Peyer's patch (tissue), 4 donors: Measurements from ENCODE around the gene MLST8. TPM values are rescaled to one million over a fixed set of nuclear protein-coding genes. Genes with fewer than 3 reads are reported as not detected.

Experiments
- DNase-seq, 3 donors: peaks; one replicate each; pipeline ENCODE4 v3.0.0-alpha.2; 2017 to 2019
- H3K27ac ChIP-seq, 4 donors: fragments of 200-600 bp; sonication (generic); one replicate each; pipeline ENCODE4 v1.5.1; 2016 to 2019
- H3K27me3 ChIP-seq, 2 donors: fragments of 200-600 bp; sonication (generic); one replicate each; pipeline ENCODE4 v1.5.1; 2019
- H3K36me3 ChIP-seq, 3 donors: fragments of 200-600 bp; sonication (generic); one replicate each; pipeline ENCODE4 v1.5.1; 2016 to 2019
- H3K4me1 ChIP-seq, 4 donors: fragments of 200-600 bp; sonication (generic); one replicate each; pipeline ENCODE4 v1.5.1; 2016 to 2019
- H3K4me3 ChIP-seq, 4 donors: fragments of 200-600 bp; sonication (generic); 1 replicate in 3 of 4; 2 replicates in 1 of 4; pipeline ENCODE4 v1.5.1; 2016 to 2019; ENCODE audit warnings: mild to moderate bottlenecking in 1 of 4
- H3K9me3 ChIP-seq, 4 donors: fragments of 200-600 bp; sonication (generic); one replicate each; pipeline ENCODE4 v1.5.1; 2016 to 2019; ENCODE audit warnings: mild to moderate bottlenecking in 1 of 4
- POLR2A ChIP-seq, 2 donors: fragments of 450-650 bp; IDR thresholded peaks; one replicate each; pipeline ENCODE4 v1.5.1; 2017; ENCODE audit warnings: antibody characterized with exemption in 2 of 2, mild to moderate bottlenecking in 2 of 2, moderate library complexity in 2 of 2
- total RNA-seq, 4 donors: library from RNA; depleted of rRNA; stranded (reverse); fragments of >200 nt; gene quantifications; one replicate each; pipeline ENCODE4 v1.1.0, GENCODE V29; 2016
- TF ChIP-seq, protein P1 (sequence below), 6 experiments: fragments of 450-650 bp in 4 of 6; fragments of 200-600 bp in 2 of 6; sonication (generic) in 1 of 6; IDR thresholded peaks; one replicate each; pipeline ENCODE4 v1.5.1; 2017 to 2019; ENCODE audit warnings: antibody characterized with exemption in 6 of 6, mild to moderate bottlenecking in 3 of 6, moderate library complexity in 1 of 6

MLST8 gene
- total RNA-seq, 4 donors from 2014 or later = 45.7 to 95.7 (median 69.4) TPM

DNA sequence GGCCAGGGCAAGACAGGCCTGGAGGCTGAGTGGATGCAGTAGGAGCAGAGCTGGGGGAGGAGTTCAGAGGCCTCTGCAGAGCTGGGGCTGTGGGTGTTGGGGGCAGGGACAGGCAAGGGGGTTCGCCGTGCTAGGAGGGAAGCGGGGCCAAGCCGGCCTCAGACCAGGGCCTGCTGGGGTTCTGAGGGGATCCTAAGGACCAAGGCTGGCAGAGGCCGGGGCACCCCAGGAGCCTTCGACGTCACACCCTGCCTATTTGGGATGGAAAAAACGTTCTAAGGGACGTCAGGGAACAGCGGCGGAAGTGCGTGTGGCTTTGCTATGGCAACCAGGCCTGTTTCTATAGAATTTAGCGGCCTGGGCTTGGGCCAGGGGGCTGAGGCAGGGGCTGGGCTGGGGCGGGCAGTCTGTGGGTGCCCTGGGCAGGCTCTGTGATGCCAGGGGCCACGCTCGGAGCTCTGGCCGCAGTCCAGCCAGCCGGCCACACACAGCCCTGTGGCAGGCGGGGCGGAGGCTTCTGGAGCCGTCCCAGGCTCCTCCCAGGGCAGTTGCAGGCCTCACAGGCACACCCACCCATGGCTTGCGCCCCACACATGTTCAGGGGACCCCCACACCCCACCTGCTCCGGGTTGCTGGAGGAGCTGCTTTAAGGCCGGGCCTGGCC lies 45.9 kb upstream of the MLST8 start:
- peak overlapping the region; percentile 64 to 92 (median 80) for H3K27ac ChIP-seq
- no peaks in the 10 kb centered on the region for H3K36me3 ChIP-seq
- peak overlapping the region in 2 of 4 donors; percentile 26 to 34 for H3K4me3 ChIP-seq
- H3K27me3 ChIP-seq = no peaks in the 10 kb centered on the region
- H3K9me3 ChIP-seq = no peaks in the 10 kb centered on the region
- peaks cover 15 to 83% (median 22%) of the 10 kb centered on the region in 4 donors for H3K4me1 ChIP-seq
- DNase-seq = peak in 1 of 3 donors; percentile 67
- TF ChIP-seq, protein P1, sequence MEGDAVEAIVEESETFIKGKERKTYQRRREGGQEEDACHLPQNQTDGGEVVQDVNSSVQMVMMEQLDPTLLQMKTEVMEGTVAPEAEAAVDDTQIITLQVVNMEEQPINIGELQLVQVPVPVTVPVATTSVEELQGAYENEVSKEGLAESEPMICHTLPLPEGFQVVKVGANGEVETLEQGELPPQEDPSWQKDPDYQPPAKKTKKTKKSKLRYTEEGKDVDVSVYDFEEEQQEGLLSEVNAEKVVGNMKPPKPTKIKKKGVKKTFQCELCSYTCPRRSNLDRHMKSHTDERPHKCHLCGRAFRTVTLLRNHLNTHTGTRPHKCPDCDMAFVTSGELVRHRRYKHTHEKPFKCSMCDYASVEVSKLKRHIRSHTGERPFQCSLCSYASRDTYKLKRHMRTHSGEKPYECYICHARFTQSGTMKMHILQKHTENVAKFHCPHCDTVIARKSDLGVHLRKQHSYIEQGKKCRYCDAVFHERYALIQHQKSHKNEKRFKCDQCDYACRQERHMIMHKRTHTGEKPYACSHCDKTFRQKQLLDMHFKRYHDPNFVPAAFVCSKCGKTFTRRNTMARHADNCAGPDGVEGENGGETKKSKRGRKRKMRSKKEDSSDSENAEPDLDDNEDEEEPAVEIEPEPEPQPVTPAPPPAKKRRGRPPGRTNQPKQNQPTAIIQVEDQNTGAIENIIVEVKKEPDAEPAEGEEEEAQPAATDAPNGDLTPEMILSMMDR (IDR thresholded peaks at IDR 0.05) = no peak
- no peak for TF ChIP-seq POLR2A (IDR thresholded peaks at IDR 0.05)

DNA sequence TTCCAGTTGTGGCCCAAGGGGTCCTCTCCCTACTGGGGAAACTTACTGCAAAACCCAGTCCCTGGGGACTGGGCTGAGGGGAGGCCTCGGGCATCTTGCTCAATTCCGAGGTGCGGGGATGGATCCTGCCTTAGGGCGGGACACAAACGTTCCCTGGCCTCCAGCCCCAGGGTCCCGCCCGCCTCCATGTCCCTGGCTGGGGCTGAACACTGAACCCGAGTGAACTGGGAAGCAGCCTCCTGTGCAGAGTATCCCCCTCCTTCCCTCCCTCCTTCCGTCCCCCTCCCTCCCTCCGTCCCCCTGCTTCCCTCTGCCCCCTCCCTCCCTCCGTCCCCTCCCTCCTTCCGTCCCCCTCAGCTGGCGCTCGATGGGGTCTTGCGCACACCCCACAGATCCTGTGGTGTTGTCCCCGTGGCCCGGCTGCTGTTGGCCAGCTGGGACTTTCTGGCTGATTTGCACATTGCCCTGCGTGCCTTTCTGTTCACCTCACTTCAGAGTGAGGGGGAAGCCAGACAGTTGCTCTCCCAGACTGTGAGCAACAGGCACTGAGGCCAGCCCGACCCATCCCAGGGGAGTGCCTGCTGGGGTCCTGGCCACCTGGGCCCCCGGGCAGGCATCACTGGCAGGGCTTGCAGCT lies 44.2 kb upstream of the MLST8 start:
- Histone ChIP-seq H3K27ac (peak overlapping the region; percentile 53 to 78 (median 66)), H3K36me3 (peaks cover 0 to 4% (median 0%) of the 10 kb centered on the region in 3 donors)

DNA sequence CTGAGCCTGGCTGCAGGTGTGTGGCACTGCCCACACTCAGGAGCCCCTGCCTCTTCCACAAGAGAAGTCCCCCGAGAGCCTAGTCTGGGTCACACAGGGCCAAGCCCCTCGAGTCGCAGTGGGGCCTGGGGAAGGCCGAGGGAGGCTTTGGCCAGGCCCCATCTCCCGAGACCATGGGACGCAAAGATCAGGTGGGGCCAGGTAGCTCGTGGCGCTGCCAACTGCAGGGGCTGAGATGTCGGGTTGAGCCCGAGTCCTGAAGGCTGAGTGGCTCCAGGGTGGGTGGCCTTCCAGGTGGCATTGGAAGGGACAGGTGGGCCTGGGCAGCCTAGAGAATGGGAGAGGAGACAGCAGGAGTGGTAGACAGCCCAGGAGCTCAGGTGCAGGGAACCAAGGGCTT lies 43.3 kb upstream of the MLST8 start:
- no peak for DNase-seq
- H3K4me1 ChIP-seq = peaks cover 2 to 87% (median 21%) of the 10 kb centered on the region in 4 donors
- H3K36me3 ChIP-seq = peaks cover 0 to 7% (median 0%) of the 10 kb centered on the region in 3 donors
- H3K9me3 ChIP-seq = no peaks in the 10 kb centered on the region
- H3K27ac ChIP-seq = peak overlapping the region; percentile 53 to 94 (median 77)
- H3K27me3 ChIP-seq = no peaks in the 10 kb centered on the region
- TF ChIP-seq, protein P1 (IDR thresholded peaks at IDR 0.05) = no peak
- TF ChIP-seq POLR2A (IDR thresholded peaks at IDR 0.05) = no peak
- no peak overlapping the region for H3K4me3 ChIP-seq

More for the DNA sequence above, 44.2 kb upstream of the MLST8 start:
- Histone ChIP-seq H3K9me3 (no peaks in the 10 kb centered on the region), H3K4me1 (peaks cover 11 to 85% (median 22%) of the 10 kb centered on the region in 4 donors), H3K4me3 (no peak overlapping the region), H3K27me3 (no peaks in the 10 kb centered on the region)
- DNase-seq = peak in 2 of 3 donors; percentile 21 to 71
- TF ChIP-seq, protein P1 (IDR thresholded peaks at IDR 0.05) = no peak
- no peak for TF ChIP-seq POLR2A (IDR thresholded peaks at IDR 0.05)

DNA sequence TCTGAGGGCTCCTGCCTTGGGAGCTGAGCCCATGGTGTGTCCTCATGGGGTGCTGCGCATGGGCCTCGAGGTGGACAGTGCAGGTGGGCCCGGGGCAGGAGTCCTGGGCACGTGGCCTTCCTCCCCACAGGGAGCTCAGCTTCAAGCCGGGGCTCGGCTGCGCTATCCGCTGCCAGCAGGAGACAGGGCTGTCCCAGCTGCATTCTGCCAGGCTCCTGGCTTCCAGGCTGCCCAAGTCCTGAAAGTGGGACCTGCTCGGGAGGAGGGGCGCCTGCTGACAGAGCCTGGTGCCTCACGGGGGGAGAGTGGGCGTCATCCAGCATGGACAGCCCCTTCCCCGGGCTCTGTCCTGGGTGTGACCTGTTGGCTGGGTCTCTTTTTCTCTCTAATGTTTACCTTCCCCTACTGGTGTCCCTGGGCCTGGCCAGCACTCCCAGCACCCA lies 42.6 kb upstream of the MLST8 start:
- Histone ChIP-seq H3K4me3 (no peak overlapping the region), H3K4me1 (peaks cover 0 to 85% (median 16%) of the 10 kb centered on the region in 4 donors), H3K36me3 (peaks cover 0 to 10% (median 0%) of the 10 kb centered on the region in 3 donors), H3K27ac (peak overlapping the region; percentile 64 to 94 (median 82)), H3K27me3 (no peaks in the 10 kb centered on the region), H3K9me3 (no peaks in the 10 kb centered on the region)
- DNase-seq = no peak
- no peak for TF ChIP-seq POLR2A (IDR thresholded peaks at IDR 0.05)
- TF ChIP-seq, protein P1 (IDR thresholded peaks at IDR 0.05) = no peak

DNA sequence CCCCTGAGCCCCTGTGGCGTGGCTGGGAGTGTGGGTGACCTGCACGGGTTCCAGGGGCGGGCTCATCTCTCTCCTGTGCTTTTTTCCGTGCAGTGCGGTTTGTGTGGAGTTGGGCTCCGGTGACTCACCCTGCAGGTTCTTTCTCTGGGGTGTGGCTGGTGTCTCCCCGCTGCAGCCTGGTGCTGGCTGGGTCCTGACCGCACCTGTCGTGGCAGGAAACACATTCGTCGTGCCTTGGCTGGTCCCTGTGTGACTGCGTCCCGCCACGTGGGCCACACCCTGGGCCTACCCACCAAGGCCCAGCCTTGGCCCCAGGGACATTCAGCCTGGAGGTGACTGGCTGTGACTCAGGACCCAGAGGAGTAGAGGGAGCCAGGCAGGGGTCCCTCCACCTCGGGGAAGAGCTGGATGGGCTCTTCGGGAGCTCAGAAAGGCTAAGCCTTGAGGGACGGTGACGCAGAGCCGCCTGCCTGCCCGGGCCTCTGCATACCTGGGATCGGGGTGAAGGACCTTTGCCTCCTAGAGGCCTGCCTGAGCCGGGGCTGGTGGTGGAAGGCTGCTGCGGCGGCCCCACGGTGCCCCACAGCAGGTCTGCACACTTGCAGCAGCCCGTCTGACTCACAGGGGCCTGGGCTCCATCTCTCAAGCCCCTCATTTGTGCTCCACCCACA lies 41.9 kb upstream of the MLST8 start:
- no peak for TF ChIP-seq POLR2A (IDR thresholded peaks at IDR 0.05)
- TF ChIP-seq, protein P1 (IDR thresholded peaks at IDR 0.05) = peak in 1 of 6 experiments; percentile 14
- Histone ChIP-seq H3K36me3 (peaks cover 0 to 16% (median 0%) of the 10 kb centered on the region in 3 donors), H3K4me3 (no peak overlapping the region), H3K4me1 (peaks cover 0 to 79% (median 14%) of the 10 kb centered on the region in 4 donors), H3K27me3 (no peaks in the 10 kb centered on the region), H3K9me3 (no peaks in the 10 kb centered on the region), H3K27ac (peak overlapping the region in 3 of 4 donors; percentile 75 to 94 (median 90))
- DNase-seq = peak in 2 of 3 donors; percentile 89
